Ureter (tissue), 1 donor: ENCODE data around the gene LSM14A. TPM values are rescaled to one million over a fixed set of nuclear protein-coding genes. Genes with fewer than 3 reads are reported as not detected.

Experiments
- total RNA-seq: library from RNA; stranded (reverse); gene quantifications from one replicate; pipeline ENCODE4 v1.2.4, GENCODE V29; 2023
- donor health status: DM: yes; HTN: yes; CAD: no.

Gene LSM14A
- total RNA-seq, 1 donor from 2014 or later: 119 TPM

Other genes with a start within 250 kb of the LSM14A start
- 27.2 TPM for gene GARRE1, start 82.0 kb downstream of the LSM14A start, total RNA-seq
- 229 TPM for gene GPI, start 192.7 kb downstream of the LSM14A start, total RNA-seq
- 10.6 TPM for gene PDCD2L, start 231.9 kb downstream of the LSM14A start, total RNA-seq